Measurements from ENCODE around the gene ZC3H15.

GRCh38 chr2:186518291-186518690, 32.2 kb downstream of the ZC3H15 start:
- TF ChIP-seq CTCF (IDR thresholded peaks at IDR 0.05): no peak
- TF ChIP-seq POLR2A (IDR thresholded peaks at IDR 0.05): no peak

All from heart left ventricle (tissue), 13 donors.